COLO668 (cell line): ENCODE results near the gene PYGB.
"Not testable (repeated sequence)": the region's sequence is repeated elsewhere in the genome, so short reads cannot be mapped to it uniquely, and the experiment has no call there.

Experiments used
- DNase-seq: peaks from one replicate; lab custom pipeline; 2025; ENCODE audit not compliant: unreplicated experiment; lab: John Stamatoyannopoulos, UW

Gene PYGB

GRCh38 chr20:25247518-25247955 lies 348 bp upstream of the PYGB start:
- DNase-seq = peak; percentile 68

GRCh38 chr20:25248786-25249172 lies 894 bp downstream of the PYGB start:
- no peak for DNase-seq

- DNase-seq = no peak
Observed at GRCh38 chr20:25249198-25249931, 1.5 kb downstream of the PYGB start.

GRCh38 chr20:25250508-25250907 lies 2.6 kb downstream of the PYGB start:
- DNase-seq = no peak

- no peak for DNase-seq
Observed at GRCh38 chr20:25251019-25251418, 3.1 kb downstream of the PYGB start.

GRCh38 chr20:25251558-25251957 lies 3.7 kb downstream of the PYGB start:
- no peak for DNase-seq

GRCh38 chr20:25252230-25252651 lies 4.4 kb downstream of the PYGB start:
- no peak for DNase-seq

- DNase-seq = peak; percentile 39
Observed at GRCh38 chr20:25252686-25253421, 5.0 kb downstream of the PYGB start.

GRCh38 chr20:25253606-25254275 lies 5.9 kb downstream of the PYGB start:
- no peak for DNase-seq

- no peak for DNase-seq
Observed at GRCh38 chr20:25254571-25254970, 6.7 kb downstream of the PYGB start.

GRCh38 chr20:25254986-25255680 lies 7.2 kb downstream of the PYGB start:
- no peak for DNase-seq

- no peak for DNase-seq
Observed at GRCh38 chr20:25256226-25256859, 8.5 kb downstream of the PYGB start.

GRCh38 chr20:25257130-25257529 lies 9.2 kb downstream of the PYGB start:
- no peak for DNase-seq

- peak; percentile 29 for DNase-seq
Observed at GRCh38 chr20:25257756-25258475, 10.0 kb downstream of the PYGB start.

GRCh38 chr20:25258476-25258805 lies 10.6 kb downstream of the PYGB start:
- DNase-seq = no peak

- DNase-seq = no peak
Observed at GRCh38 chr20:25258828-25259227, 10.9 kb downstream of the PYGB start.

GRCh38 chr20:25259358-25259757 lies 11.5 kb downstream of the PYGB start:
- no peak for DNase-seq

- DNase-seq = no peak
Observed at GRCh38 chr20:25259788-25260254, 11.9 kb downstream of the PYGB start.

GRCh38 chr20:25260770-25261437 lies 13.0 kb downstream of the PYGB start:
- DNase-seq = not testable (repeated sequence)
